Astrocyte of the hippocampus (primary cell): Measurements from ENCODE around the gene CLDN5.
"Not testable (repeated sequence)": the region's sequence is repeated elsewhere in the genome, so short reads cannot be mapped to it uniquely, and the experiment has no call there.

Experiments used
- DNase-seq: peaks from one replicate; pipeline ENCODE4 v3.0.0; 2011; ENCODE audit warnings: low read depth, low spot score

CLDN5 gene

GRCh38 chr22:19548427-19548826 is 24.2 kb upstream of the CLDN5 start:
- not testable (repeated sequence) for DNase-seq

DNA sequence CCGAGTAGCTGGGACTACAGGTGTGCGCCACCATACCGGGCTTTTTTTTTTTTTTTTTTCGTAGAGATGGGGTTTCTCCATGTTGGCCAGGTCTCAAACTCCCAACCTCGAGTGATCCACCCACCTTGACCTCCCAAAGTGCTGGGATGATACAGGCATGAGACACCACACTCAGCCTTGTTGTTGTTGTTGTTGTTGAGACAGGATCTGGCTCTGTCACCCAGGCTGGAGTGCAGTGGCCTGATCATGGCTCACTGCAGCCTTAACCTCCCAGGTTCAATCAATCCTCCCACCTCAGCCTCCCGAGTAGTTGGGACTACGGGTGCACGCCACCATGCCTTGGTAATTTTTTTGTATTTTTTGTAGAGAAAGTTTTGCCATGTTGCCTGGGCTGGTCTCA is 23.4 kb upstream of the CLDN5 start:
- DNase-seq, result no peak

- no peak for DNase-seq
Measured at GRCh38 chr22:19546680-19547079, 22.5 kb upstream of the CLDN5 start.

DNA sequence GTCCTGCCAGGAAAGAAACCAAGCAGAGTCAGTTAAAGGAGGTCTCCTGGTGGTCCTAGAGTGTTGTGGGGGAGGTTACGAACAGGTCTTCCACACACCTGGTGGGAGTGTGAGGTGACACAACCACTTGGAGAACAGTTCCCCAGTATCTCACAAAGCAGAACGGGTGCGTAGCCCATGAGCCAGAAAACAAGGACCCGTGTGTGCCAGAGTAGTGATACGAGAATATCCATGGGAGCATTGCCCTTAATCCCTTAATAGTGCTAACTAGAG is 21.7 kb upstream of the CLDN5 start:
- no peak for DNase-seq

DNA sequence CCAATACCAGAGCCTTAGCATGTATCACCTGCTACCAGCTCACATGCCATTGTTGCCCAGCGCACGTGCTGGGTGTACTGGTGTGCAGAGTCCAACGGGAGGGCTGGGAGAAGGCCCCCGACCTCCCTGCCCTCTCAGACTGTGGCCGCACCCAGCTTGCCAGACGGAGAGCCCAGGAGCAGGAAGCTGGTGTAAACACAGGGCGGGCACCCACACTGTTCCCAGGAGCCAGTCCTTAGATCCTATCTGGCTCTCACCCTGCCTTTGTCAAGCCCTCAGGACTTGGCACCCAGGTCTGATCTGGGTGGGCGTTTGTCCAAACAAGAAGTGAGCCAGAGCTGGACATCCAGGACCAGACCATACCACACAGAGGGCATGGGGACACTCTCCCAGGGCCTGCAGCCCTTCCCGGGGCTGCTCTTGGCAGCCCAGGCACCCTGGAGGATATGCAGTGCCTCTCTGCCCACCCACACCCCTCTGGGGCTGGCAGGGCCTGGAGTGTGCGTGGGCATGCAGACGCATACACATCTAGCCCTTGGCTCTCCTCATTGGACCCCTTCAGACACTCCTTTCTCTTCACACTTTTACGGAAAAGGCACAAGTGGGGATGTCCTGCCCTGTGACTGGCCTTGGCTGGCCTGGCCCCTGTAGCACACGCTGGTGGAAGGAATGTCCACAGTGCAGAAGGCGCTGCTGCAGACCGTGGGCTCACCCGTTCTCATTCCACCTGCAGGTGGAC is 19.9 kb upstream of the CLDN5 start:
- DNase-seq, result no peak

DNA sequence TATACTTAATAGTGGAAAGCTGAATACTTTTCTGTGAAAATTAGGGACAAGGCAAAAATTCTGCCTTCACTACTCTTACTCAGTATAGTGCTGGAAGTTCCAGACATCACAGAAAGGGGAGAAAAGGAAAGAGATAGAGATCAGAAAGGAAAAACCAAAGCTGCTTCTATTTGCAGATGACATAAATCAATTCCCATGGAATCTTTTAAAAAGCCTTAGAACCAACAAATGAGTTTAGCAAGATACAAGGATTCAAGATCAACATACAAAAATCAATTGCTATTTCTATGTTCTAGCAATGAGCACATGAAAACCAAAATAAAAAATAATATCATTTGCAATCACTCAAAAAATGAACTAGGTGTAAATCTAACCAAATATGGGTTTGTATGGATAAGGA is 16.2 kb upstream of the CLDN5 start:
- no peak for DNase-seq

GRCh38 chr22:19537941-19538488 is 13.8 kb upstream of the CLDN5 start:
- no peak for DNase-seq

- no peak for DNase-seq
Measured at GRCh38 chr22:19536564-19536963, 12.4 kb upstream of the CLDN5 start.

DNA sequence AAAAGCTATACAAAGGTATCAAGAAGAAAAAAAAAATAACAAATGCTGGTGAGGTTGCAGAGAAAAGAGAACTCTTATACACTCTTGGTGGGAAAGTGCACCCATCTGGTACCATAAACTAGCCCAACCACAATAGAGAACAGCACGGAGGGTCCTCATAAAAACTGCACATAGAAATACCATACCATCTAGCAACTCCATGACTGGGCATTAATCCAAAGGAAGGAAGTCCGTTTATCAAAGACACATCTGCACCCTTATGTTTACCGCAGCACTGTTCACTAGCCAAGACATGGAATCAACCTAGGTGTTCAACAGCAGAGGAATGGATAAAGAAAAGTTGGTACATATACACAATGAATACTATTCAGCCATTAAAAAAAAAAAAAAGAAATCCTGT is 10.8 kb upstream of the CLDN5 start:
- no peak for DNase-seq

DNA sequence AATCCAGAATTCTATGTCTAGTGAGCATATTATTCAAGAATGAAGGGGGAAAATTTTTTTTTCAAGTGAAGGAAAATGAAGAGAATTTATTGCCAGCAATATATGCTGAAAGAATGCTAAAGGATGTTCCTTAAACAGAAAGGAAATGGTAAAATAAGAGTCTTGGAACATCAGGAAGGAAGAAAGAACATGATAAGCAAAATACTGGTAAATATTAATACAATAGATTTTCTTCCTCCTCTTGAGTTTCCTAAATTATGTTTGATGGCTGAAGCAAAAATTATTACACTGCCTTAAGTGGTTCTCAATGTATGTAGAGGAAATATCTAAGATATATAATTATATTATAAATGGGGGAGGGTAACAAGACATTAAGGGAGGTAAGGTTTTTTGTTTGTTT is 9.6 kb upstream of the CLDN5 start:
- no peak for DNase-seq

DNA sequence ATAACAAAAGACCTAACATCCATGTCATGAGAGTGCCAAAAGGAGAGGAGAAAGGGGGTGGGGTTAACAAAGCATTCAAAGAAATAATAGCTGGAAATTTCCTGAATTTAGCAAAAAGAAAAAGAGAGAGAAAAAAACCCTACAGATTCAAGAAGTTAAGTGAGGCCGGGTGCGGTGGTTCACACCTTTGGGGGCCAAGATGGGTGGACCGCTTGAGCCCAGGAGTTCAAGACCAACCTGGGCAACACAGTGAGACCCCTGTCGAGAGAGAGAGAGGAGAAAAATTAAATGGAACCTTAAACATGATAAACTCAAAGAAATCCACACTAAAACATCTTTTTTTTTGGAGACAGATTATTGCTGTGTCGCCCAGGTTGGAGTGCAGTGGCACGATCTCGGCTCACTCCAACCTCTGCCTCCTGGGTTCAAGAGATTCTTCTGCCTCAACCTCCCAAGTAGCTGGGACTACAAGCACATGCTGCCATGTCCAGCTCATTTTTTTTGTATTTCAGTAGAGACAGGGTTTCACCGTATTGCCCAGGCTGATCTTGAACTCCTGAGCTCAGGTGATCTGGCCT is 8.9 kb upstream of the CLDN5 start:
- no peak for DNase-seq

DNA sequence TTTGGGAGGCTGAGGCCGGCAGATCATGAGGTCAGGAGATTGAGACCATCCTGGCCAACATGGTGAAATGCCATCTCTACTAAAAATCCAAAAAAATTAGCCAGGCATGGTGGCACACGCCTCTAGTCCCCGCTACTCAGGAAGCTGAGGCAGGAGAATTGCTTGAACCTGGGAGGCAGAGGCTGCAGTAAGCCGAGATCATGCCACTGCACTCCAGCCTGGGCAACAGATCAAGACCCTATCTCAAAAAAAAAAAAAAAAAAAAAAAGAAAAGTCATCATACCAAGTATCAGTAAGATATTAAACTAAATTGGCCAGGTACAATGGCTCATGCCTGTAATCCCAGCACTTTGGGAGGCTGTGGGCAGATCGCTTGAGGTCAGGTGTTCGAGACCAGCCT is 7.1 kb upstream of the CLDN5 start:
- not testable (repeated sequence) for DNase-seq

DNA sequence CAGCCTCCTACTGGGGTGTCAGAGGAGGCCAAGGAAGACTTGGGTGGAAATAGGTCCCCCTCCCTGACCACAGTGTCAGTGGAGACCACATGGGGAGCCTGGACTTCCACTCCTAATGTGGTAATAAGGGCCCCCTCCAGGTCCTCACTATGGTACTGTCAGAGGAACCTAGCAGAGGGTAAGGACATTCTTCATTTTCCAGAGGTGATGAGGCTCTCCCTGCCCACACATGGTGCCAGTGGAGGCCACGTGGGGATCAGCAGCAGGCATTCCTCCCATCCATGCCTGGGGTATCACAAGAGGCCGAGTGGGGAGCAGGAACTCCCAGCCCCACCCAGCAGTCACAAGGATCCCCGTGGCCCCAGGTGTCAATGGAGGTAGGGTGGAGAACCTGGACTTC is 6.5 kb upstream of the CLDN5 start:
- no peak for DNase-seq

DNA sequence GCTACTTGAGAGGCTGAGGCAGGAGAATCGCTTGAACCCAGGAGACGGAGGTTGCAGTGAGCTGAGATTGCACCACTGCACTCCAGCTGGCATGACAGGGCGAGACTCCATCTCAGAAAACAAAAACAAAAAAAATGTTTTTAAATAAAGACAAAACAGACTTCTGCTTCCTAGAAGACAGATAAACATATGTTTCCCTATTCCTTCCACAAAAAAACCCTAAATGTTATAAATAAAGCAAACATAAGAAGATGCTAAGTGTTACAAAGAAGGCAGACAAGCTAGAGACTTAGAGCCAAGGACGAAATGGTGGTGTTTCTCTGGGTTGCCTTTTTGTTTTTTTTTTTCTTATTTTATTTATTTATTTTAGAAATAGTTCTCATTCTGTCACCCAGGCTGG is 5.6 kb upstream of the CLDN5 start:
- DNase-seq, result no peak

GRCh38 chr22:19527861-19528417 is 3.7 kb upstream of the CLDN5 start:
- DNase-seq, result peak; percentile 34

DNA sequence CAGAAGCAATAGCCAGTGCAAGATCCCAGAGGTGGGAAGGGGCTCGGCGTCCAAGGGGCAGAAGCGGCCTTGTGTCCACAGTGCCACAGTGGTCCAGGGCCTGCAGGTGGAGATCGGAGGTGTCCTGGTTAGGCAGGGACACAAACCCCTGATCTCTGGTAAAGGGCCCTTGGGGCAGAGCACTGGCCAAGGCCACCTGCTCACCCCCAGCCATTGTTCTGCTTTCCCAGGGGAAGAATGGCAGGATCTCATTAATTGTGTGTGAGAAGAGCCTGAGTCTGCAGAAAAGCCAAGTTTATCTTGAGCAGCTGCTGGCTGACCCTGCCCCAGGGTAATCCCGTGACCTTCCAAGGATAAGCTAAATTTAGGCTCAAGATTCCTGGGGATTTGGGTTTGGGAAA is 3.1 kb upstream of the CLDN5 start:
- no peak for DNase-seq

DNA sequence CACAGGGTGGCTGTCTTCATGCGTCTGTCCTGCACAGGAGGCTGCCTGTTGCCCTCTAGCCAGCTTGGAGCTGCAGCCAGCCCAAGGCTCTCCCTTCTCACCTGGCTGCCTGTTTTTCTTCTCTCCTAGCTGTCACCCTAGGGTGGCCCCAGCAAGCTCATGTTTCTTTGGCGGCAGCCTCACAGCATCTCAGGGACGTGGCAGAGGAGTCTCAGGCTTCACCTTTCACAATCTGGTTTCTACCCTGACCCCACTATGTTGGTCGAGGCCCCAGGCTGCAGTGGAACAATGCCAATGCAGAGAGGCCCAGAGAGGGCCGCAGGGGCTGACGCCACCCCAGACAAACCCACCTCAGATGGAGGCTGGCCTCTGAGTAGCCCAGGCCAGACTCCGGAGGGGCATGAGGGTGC is 2.5 kb upstream of the CLDN5 start:
- DNase-seq, result no peak

DNA sequence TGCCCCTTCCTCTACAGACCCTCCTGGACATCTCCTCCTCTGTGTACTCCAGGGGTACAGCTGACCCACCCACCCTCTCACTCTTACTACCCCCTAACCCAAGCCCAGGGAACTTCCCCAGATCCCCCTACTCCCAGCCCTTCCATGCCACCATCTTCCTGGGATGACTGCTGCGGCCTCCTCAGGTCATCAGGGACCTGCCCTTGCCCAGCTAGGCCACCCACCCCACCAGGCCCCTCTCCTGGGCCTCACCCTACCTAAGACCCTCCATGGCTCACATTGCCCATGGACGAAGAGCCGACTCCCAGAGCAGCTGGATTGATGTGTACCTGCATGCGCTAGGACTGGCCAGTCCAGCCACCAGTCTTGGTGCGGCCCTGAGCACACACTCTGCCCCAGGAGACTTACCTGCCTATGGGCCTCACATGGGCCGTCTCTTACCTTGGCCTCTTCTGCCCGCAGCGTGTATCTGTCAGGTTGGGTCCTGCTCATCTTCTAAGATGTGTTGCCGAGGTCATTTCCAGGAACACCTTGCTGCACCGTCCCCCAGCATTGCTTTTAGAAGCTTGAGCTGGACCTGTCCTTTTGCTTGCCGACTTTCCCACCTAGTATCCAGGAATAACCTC is 2.0 kb upstream of the CLDN5 start:
- DNase-seq, result no peak

- no peak for DNase-seq
Measured at GRCh38 chr22:19525666-19526065, 1.5 kb upstream of the CLDN5 start.

DNA sequence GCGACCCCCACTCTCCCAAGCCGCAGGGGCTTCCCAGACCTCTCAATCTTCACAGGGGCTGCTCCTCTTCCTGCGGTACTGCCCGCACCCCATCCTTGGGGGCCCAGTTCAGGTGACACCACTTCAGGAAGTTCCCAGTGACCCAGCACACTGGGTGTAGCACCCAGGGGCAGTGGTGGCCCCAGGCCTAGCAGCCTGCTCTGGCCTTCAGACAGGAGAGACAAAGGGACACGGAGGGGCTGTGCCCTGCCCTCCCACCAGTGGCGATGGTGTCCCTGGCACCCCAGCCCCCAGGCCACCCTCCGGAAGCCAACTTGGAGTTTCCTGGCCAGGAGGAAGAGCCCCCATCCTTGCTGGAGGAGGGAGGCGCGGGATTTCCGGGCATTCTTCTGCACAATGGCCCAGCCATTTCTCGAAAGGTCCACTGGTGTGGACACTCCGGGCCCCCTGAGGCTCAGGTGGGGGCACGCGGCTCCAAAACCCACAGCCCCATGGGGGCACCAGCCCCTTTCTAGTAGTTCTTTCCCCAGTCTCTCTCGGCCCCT is 978 bp upstream of the CLDN5 start:
- no peak for DNase-seq

DNA sequence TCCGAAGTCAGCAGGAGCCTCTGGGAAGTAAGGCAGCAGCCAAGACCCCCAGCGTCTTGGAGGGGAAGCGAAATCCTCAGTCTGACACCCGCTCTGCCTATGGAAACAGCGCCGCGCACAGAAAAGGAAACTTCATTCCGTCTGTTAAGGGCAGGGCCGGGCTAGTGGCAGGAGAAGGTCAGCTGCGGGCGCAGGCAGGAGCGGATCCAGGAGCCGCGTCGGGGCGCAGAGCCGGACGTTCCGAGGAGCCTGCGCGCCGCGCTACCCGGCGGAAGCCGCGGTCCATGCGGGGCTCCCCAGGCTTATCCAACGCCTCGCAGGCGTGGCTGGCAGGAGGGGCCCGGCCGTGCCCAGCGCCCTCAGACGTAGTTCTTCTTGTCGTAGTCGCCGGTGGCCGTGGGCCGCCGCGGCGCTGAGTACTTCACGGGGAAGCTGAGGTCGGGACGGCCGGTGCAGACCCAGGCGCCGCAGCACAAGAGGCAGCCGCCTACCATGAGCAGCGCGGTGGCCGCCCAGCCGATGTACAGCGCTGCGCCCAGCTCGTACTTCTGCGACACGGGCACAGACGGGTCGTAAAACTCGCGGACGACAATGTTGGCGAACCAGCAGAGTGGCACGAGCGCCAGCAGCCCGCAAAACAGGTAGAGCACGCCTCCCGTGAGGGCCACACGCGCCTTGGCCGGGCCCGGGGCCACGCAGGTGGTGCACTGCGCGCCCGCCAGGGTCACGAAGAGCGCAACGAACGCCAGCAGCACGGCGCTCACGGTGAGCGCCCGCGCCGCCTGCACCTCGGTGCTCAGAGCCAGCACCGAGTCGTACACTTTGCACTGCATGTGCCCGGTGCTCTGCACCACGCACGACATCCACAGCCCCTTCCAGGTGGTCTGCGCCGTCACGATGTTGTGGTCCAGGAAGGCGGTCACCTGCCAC is 705 bp downstream of the CLDN5 start:
- DNase-seq, result peak; percentile 58

DNA sequence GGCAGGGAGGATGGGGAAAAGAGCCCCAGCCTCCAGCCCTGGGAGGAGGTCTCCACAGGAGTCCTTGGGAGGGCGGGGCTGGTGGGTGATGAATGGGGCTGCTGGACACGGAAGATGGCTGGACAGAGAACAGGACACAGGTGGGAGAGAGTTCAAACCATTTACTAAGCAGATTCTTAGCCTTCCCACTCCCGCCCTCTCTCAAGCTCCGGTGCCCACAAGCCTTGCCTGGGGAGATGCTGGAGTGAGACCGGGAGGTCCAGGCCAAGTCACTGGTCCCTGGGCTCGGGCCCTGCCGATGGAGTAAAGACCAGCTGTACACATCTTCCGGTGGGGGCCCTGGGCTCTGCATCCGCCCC is 1.4 kb downstream of the CLDN5 start:
- DNase-seq, result no peak
